ENCODE data around the gene IL5RA. TPM values are rescaled to one million over a fixed set of nuclear protein-coding genes. Genes with fewer than 3 reads are reported as not detected.

IL5RA gene
- polyA plus RNA-seq, 1 experiment = not detected

DNA sequence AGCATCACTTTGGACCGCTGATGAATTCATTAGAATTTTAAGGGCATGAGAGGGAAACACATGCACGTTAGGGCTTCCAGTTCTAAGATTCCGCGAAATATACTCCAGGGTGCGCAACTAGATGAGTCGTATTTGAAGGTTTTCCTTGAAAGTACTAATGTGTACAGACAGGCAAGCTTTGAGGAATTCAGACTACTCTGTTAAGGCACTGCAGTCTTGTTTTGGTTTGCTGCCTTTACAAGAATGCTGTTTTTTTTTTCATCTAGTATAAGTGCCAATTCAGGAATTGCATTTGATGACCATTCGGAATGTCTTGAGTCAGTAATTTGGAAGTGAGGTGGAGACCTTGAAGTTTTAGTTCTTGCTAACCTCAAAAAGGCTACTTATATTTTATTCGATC is 35.7 kb upstream of the IL5RA start:
- Histone ChIP-seq H3K27me3 (ENCODE audit: control insufficient read depth, insufficient read depth, low read length) (no peaks in the 10 kb centered on the region), H3K4me3 (ENCODE audit: low read depth, low read length) (no peak overlapping the region), H3K36me3 (ENCODE audit: control insufficient read depth, insufficient read depth, low read length) (peaks cover 9% of the 10 kb centered on the region)
- TF ChIP-seq, protein P1, sequence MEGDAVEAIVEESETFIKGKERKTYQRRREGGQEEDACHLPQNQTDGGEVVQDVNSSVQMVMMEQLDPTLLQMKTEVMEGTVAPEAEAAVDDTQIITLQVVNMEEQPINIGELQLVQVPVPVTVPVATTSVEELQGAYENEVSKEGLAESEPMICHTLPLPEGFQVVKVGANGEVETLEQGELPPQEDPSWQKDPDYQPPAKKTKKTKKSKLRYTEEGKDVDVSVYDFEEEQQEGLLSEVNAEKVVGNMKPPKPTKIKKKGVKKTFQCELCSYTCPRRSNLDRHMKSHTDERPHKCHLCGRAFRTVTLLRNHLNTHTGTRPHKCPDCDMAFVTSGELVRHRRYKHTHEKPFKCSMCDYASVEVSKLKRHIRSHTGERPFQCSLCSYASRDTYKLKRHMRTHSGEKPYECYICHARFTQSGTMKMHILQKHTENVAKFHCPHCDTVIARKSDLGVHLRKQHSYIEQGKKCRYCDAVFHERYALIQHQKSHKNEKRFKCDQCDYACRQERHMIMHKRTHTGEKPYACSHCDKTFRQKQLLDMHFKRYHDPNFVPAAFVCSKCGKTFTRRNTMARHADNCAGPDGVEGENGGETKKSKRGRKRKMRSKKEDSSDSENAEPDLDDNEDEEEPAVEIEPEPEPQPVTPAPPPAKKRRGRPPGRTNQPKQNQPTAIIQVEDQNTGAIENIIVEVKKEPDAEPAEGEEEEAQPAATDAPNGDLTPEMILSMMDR (IDR thresholded peaks at IDR 0.05; ENCODE audit: insufficient read depth, low read depth, low read length) = no peak
- POLR2A ChIA-PET = no interaction called here
- DNase-seq (ENCODE audit: low read depth) = no peak
- CTCF ChIA-PET = no interaction called here

GRCh38 chr3:3141939-3142338 is 31.8 kb upstream of the IL5RA start:
- TF ChIP-seq, protein P1 (IDR thresholded peaks at IDR 0.05; ENCODE audit: insufficient read depth, low read depth, low read length) = no peak
- Histone ChIP-seq H3K4me3 (ENCODE audit: low read depth, low read length) (no peak overlapping the region), H3K36me3 (ENCODE audit: control insufficient read depth, insufficient read depth, low read length) (peaks cover 12% of the 10 kb centered on the region), H3K27me3 (ENCODE audit: control insufficient read depth, insufficient read depth, low read length) (no peaks in the 10 kb centered on the region)
- POLR2A ChIA-PET = no interaction called here
- DNase-seq (ENCODE audit: low read depth) = no peak
- CTCF ChIA-PET = interaction anchor here (0.8 to 1.1 kb wide), 2 partner anchors 13 to 37 kb away, joined by 3 read pairs; no protein-coding TSS in a partner anchor

GRCh38 chr3:3137526-3137925 is 27.4 kb upstream of the IL5RA start:
- Histone ChIP-seq H3K4me3 (ENCODE audit: low read depth, low read length) (no peak overlapping the region), H3K27me3 (ENCODE audit: control insufficient read depth, insufficient read depth, low read length) (no peaks in the 10 kb centered on the region), H3K36me3 (ENCODE audit: control insufficient read depth, insufficient read depth, low read length) (peaks cover 8% of the 10 kb centered on the region)
- TF ChIP-seq, protein P1 (IDR thresholded peaks at IDR 0.05; ENCODE audit: insufficient read depth, low read depth, low read length) = no peak
- ChIA-PET CTCF (no interaction called here), POLR2A (no interaction called here)
- DNase-seq (ENCODE audit: low read depth) = no peak

GRCh38 chr3:3134750-3135448 is 24.7 kb upstream of the IL5RA start:
- Histone ChIP-seq H3K27me3 (ENCODE audit: control insufficient read depth, insufficient read depth, low read length) (no peaks in the 10 kb centered on the region), H3K36me3 (ENCODE audit: control insufficient read depth, insufficient read depth, low read length) (peaks cover 3% of the 10 kb centered on the region), H3K4me3 (ENCODE audit: low read depth, low read length) (no peak overlapping the region)
- CTCF ChIA-PET = no interaction called here
- no peak for DNase-seq (ENCODE audit: low read depth)
- POLR2A ChIA-PET = no interaction called here
- TF ChIP-seq, protein P1 (IDR thresholded peaks at IDR 0.05; ENCODE audit: insufficient read depth, low read depth, low read length) = no peak

DNA sequence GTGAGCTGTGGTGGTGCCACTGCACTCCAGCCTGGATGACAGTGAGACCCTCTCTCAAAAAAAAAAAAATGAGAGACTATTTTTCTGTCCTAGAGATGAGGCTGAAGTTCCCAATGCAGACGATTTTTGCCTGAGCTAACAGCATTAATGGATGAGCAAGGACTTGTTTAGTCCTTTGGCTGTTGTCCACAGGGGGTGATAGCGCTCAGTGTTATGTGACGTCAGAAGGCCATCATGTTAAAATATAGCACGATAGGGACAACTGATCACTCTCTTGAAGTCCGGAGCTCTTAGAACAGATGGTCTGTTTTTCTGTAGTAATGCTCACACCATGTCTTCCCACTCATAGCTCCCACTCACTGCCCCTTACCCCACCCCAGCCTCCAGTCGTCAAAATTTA is 23.3 kb upstream of the IL5RA start:
- TF ChIP-seq, protein P1 (IDR thresholded peaks at IDR 0.05; ENCODE audit: insufficient read depth, low read depth, low read length) = no peak
- no peak overlapping the region for H3K4me3 ChIP-seq (ENCODE audit: low read depth, low read length)
- peaks cover 3% of the 10 kb centered on the region for H3K36me3 ChIP-seq (ENCODE audit: control insufficient read depth, insufficient read depth, low read length)
- H3K27me3 ChIP-seq (ENCODE audit: control insufficient read depth, insufficient read depth, low read length) = no peaks in the 10 kb centered on the region
- ChIA-PET CTCF (no interaction called here), POLR2A (no interaction called here)
- DNase-seq (ENCODE audit: low read depth) = no peak

Data from BJ (cell line).